ENCODE data around the gene GNPDA2.
A peak's percentile ranks its signal among the peaks of the same experiment; 100 is the strongest.

GNPDA2 gene
- long read RNA-seq, full-length matches to known transcripts: 29 of 34 reads
- long read RNA-seq, partial matches to known transcripts: 0 of 34 reads
- long read RNA-seq, other reads (novel, unspliced or antisense): 5 of 34 reads

DNA sequence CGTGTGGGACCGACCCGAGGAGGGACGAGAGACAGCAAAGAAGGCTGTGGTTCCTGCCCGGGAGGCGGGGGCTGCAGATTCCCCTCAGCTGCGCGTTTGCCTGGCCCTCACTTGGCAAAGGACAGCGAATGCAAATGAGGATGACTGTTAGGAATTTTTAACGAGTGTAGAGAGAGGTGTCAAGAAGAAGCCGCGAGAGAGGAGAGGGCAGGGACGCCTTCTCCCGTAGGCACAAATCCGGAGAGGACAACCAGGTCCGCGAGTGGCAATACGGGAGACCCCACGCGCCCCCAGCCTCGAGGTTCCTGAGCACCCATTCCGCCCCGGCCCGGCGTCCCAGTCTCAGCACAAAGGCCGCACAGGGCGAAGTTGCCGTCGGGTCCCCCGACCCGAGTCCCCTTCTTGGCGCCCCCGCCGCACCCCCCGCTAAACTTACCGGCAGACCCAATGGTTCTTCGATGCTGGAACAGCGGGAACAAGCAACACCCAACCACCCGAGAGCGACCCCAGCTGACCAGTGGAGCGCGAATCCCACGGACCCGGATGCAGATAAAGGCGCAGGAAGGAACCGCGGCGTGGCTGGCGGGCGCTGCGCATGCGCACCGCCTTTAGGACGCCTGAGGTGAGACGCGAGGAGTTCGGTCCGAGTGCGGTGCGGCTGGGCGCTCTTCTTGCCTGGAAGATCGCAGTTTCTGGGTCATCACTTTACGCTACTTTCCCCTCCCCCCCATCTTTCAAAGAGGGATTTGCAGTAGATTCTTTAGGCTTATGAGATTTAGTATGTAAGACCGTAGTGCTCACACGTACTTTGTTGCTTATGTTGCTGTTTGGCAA, at the start of gene GNPDA2:
TSS of gene GNPDA2 (minus strand) at position 519 of the 834 bp plus-strand sequence. CDS start 4,349 bp downstream, outside the sequence.
- Histone ChIP-seq H3K27ac (replicated peaks) (peak within 1 kb of the TSS; percentile 61), H3K27me3 (ENCODE audit: insufficient read depth, poor library complexity, severe bottlenecking) (no peaks in the 10 kb centered on the region), H3K4me3 (replicated peaks; ENCODE audit: insufficient read depth, low read length) (peak within 1 kb of the TSS; percentile 53)
- DNase-seq (ENCODE audit: low read depth in 1 of 2, low spot score in 1 of 2): peak; percentile 73 to 83
- TF ChIP-seq SPI1 (IDR thresholded peaks at IDR 0.05; ENCODE audit: borderline replicate concordance, low read depth) (peak; percentile 1; the same call in 1 of the 2 replicates), GABPA (IDR thresholded peaks at IDR 0.05; ENCODE audit: low read depth) (no peak), POLR2AphosphoS5 (IDR thresholded peaks at IDR 0.05; ENCODE audit: low read depth) (peak; percentile 74)
- TF ChIP-seq, protein P1, sequence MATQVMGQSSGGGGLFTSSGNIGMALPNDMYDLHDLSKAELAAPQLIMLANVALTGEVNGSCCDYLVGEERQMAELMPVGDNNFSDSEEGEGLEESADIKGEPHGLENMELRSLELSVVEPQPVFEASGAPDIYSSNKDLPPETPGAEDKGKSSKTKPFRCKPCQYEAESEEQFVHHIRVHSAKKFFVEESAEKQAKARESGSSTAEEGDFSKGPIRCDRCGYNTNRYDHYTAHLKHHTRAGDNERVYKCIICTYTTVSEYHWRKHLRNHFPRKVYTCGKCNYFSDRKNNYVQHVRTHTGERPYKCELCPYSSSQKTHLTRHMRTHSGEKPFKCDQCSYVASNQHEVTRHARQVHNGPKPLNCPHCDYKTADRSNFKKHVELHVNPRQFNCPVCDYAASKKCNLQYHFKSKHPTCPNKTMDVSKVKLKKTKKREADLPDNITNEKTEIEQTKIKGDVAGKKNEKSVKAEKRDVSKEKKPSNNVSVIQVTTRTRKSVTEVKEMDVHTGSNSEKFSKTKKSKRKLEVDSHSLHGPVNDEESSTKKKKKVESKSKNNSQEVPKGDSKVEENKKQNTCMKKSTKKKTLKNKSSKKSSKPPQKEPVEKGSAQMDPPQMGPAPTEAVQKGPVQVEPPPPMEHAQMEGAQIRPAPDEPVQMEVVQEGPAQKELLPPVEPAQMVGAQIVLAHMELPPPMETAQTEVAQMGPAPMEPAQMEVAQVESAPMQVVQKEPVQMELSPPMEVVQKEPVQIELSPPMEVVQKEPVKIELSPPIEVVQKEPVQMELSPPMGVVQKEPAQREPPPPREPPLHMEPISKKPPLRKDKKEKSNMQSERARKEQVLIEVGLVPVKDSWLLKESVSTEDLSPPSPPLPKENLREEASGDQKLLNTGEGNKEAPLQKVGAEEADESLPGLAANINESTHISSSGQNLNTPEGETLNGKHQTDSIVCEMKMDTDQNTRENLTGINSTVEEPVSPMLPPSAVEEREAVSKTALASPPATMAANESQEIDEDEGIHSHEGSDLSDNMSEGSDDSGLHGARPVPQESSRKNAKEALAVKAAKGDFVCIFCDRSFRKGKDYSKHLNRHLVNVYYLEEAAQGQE (IDR thresholded peaks at IDR 0.05; ENCODE audit: insufficient replicate concordance, low read depth): no peak
- TF ChIP-seq, protein P2, sequence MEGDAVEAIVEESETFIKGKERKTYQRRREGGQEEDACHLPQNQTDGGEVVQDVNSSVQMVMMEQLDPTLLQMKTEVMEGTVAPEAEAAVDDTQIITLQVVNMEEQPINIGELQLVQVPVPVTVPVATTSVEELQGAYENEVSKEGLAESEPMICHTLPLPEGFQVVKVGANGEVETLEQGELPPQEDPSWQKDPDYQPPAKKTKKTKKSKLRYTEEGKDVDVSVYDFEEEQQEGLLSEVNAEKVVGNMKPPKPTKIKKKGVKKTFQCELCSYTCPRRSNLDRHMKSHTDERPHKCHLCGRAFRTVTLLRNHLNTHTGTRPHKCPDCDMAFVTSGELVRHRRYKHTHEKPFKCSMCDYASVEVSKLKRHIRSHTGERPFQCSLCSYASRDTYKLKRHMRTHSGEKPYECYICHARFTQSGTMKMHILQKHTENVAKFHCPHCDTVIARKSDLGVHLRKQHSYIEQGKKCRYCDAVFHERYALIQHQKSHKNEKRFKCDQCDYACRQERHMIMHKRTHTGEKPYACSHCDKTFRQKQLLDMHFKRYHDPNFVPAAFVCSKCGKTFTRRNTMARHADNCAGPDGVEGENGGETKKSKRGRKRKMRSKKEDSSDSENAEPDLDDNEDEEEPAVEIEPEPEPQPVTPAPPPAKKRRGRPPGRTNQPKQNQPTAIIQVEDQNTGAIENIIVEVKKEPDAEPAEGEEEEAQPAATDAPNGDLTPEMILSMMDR (IDR thresholded peaks at IDR 0.05; ENCODE audit: insufficient read depth, low read length): no peak

DNA sequence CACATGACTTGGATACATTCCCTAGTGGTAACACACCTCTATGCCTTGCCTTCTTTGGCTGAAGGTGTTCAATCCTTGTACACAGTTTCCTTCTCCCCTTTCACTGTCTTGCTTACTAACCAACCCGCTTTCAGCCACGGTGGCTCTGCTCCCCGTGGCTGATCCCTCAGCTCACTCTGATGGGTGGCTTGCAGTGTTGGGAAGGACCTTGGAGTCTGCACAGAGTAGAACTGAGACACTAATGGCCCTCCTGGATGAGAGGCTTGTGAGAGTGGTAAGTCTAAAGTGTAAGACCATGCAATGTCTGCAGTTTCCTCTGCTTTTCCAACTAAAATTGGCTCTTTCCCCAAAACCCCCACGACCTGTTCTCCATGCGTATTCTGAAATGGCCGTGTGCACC, 46.0 kb upstream of the GNPDA2 start:
- H3K27me3 ChIP-seq (ENCODE audit: insufficient read depth, poor library complexity, severe bottlenecking): no peaks in the 10 kb centered on the region
- TF ChIP-seq, protein P2 (IDR thresholded peaks at IDR 0.05; ENCODE audit: insufficient read depth, low read length): no peak
- TF ChIP-seq SPI1 (IDR thresholded peaks at IDR 0.05; ENCODE audit: borderline replicate concordance, low read depth): no peak
- TF ChIP-seq GABPA (IDR thresholded peaks at IDR 0.05; ENCODE audit: low read depth): no peak
- TF ChIP-seq, protein P1 (IDR thresholded peaks at IDR 0.05; ENCODE audit: insufficient replicate concordance, low read depth): no peak
- TF ChIP-seq POLR2AphosphoS5 (IDR thresholded peaks at IDR 0.05; ENCODE audit: low read depth): no peak

DNA sequence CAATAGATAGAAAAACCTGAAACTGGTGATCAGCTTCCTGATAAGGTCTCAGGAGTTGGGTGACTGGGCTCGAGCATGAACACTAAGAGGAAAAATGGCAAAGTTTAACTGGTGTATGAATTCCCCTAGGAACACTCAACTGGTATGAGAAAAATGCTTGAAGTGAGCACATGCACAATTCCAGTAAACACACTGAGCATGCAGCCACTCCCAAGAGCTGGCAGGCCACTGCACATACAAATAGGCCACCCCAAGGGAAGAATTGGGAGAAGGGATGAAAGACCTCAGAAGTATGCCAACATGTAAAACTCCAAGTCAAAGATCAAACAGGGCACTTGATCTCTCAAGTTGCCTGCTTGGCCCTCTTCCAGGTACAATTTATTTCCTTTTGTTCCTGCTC, 45.4 kb upstream of the GNPDA2 start:
- no peak for DNase-seq (ENCODE audit: low read depth in 1 of 2, low spot score in 1 of 2)
- no peak overlapping the region for H3K4me3 ChIP-seq (replicated peaks; ENCODE audit: insufficient read depth, low read length)
- no peaks in the 10 kb centered on the region for H3K27me3 ChIP-seq (ENCODE audit: insufficient read depth, poor library complexity, severe bottlenecking)
- no peak overlapping the region for H3K27ac ChIP-seq (replicated peaks)
- TF ChIP-seq SPI1 (IDR thresholded peaks at IDR 0.05; ENCODE audit: borderline replicate concordance, low read depth) (no peak), POLR2AphosphoS5 (IDR thresholded peaks at IDR 0.05; ENCODE audit: low read depth) (no peak), GABPA (IDR thresholded peaks at IDR 0.05; ENCODE audit: low read depth) (no peak)

More for the DNA sequence above, 46.0 kb upstream of the GNPDA2 start:
- Histone ChIP-seq H3K27ac (replicated peaks) (no peak overlapping the region), H3K4me3 (replicated peaks; ENCODE audit: insufficient read depth, low read length) (no peak overlapping the region)
- no peak for DNase-seq (ENCODE audit: low read depth in 1 of 2, low spot score in 1 of 2)

DNA sequence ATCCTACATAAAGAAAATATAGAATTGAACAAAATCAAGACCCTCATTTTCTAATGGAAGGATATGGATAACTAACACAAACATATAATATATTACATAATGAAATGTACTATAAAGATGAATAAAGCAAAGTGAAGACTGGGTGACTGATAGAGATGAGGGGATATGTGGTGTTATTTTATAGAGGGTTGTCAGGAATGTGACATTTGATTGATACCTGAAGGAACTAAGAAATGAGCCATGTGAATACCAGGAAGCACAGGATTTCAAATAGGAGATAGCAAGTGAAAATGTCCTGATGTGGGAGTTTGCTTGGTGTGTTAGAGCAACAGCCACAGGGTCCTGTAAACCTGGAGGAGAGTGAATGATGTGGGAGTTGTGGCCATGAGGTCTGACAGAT, 40.1 kb upstream of the GNPDA2 start:
- no peak overlapping the region for H3K4me3 ChIP-seq (replicated peaks; ENCODE audit: insufficient read depth, low read length)
- no peak for TF ChIP-seq GABPA (IDR thresholded peaks at IDR 0.05; ENCODE audit: low read depth)
- TF ChIP-seq, protein P1 (IDR thresholded peaks at IDR 0.05; ENCODE audit: insufficient replicate concordance, low read depth): no peak
- TF ChIP-seq, protein P2 (IDR thresholded peaks at IDR 0.05; ENCODE audit: insufficient read depth, low read length): no peak
- TF ChIP-seq POLR2AphosphoS5 (IDR thresholded peaks at IDR 0.05; ENCODE audit: low read depth): no peak
- H3K27me3 ChIP-seq (ENCODE audit: insufficient read depth, poor library complexity, severe bottlenecking): no peaks in the 10 kb centered on the region
- DNase-seq (ENCODE audit: low read depth in 1 of 2, low spot score in 1 of 2): no peak
- H3K27ac ChIP-seq (replicated peaks): no peak overlapping the region
